ENCODE results near the gene LBH. TPM values are rescaled to one million over a fixed set of nuclear protein-coding genes. Genes with fewer than 3 reads are reported as not detected.
"Not testable (repeated sequence)": the region's sequence is repeated elsewhere in the genome, so short reads cannot be mapped to it uniquely, and the experiment has no call there.

Gene LBH
- total RNA-seq, 1 donor from 2014 or later = 83.7 TPM

DNA sequence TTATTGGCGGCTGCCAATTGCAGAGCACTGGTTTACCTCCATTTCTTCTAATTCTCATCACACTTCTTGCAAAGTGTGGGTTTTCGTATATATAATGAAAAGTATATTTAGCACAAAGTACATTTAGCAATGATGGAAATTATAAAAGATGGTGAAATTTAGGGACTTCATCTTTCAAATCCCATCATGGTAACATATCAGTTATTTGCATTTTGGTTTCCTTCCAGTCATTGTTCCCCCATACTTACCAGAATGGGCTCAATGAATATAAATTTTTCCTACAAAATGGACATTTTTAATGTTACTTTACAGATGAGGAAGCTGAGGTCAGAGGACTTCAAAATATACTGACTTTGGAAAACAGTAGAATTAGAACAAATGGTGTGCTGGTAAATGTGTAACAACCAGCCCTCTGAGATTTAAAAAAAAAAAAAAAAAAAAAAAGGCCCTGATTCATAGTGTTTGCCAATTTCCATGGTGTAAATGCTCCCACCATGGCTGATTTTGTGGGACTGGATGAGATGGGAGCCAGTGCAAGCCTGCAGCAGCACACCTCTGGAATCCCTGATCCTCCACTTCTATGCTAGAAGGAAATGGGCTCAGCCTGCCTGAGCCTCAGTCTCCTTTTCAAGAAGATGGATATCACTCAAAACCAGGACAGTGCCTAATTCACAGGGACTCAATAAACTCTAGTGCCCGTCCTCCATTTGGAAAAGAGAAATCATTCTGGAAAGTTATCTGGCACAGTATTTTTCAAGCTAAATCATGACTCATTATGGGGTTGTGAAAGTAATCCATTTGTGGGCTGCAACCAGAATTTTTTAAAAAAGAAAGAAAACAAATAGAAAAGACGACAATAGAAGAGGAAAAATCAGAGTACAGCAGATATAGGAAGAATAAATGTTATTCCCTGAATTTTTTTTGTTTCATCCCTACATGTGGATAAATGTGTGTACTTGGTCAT, 34.0 kb downstream of the LBH start:
- Histone ChIP-seq H3K27me3 (ENCODE audit: control insufficient read depth, insufficient read depth, low read length) (no peaks in the 10 kb centered on the region), H3K4me3 (ENCODE audit: low read depth, low read length) (no peak overlapping the region), H3K36me3 (ENCODE audit: control insufficient read depth, insufficient read depth, low read length) (no peaks in the 10 kb centered on the region)
- DNase-seq (ENCODE audit: low read depth) = no peak
- TF ChIP-seq, protein P1, sequence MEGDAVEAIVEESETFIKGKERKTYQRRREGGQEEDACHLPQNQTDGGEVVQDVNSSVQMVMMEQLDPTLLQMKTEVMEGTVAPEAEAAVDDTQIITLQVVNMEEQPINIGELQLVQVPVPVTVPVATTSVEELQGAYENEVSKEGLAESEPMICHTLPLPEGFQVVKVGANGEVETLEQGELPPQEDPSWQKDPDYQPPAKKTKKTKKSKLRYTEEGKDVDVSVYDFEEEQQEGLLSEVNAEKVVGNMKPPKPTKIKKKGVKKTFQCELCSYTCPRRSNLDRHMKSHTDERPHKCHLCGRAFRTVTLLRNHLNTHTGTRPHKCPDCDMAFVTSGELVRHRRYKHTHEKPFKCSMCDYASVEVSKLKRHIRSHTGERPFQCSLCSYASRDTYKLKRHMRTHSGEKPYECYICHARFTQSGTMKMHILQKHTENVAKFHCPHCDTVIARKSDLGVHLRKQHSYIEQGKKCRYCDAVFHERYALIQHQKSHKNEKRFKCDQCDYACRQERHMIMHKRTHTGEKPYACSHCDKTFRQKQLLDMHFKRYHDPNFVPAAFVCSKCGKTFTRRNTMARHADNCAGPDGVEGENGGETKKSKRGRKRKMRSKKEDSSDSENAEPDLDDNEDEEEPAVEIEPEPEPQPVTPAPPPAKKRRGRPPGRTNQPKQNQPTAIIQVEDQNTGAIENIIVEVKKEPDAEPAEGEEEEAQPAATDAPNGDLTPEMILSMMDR (IDR thresholded peaks at IDR 0.05; ENCODE audit: insufficient read depth, low read length, poor library complexity, severe bottlenecking) = no peak

DNA sequence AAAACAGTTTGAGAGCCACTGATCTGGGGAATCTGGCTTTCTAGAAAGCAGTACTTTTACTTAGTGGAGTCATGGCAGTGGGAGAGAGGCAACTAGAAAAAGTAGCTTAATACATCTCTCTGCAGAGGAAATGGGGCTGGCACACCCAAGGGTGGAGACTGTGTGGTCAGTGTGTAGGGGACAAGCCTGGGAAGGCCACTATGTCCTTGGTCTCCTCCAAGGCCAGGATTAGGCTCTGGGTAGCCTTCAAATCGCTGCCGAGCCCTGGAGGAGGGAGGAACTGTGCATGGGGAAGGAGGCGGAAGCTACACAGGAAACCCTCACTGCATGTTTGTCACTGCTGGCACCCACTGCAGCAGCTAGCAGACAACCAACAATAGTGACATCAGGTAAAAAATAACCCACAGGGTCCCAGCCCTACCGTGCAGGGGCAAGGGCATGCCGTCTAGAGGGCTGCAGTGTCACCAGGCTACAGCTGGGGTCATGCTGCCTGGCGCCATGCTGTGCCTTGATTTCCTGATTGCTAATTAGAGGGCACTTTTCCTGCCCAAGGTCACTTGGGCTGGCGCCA, 34.8 kb downstream of the LBH start:
- DNase-seq (ENCODE audit: low read depth) = no peak
- TF ChIP-seq, protein P1 (IDR thresholded peaks at IDR 0.05; ENCODE audit: insufficient read depth, low read length, poor library complexity, severe bottlenecking) = no peak
- Histone ChIP-seq H3K4me3 (ENCODE audit: low read depth, low read length) (no peak overlapping the region), H3K36me3 (ENCODE audit: control insufficient read depth, insufficient read depth, low read length) (no peaks in the 10 kb centered on the region), H3K27me3 (ENCODE audit: control insufficient read depth, insufficient read depth, low read length) (no peaks in the 10 kb centered on the region)

DNA sequence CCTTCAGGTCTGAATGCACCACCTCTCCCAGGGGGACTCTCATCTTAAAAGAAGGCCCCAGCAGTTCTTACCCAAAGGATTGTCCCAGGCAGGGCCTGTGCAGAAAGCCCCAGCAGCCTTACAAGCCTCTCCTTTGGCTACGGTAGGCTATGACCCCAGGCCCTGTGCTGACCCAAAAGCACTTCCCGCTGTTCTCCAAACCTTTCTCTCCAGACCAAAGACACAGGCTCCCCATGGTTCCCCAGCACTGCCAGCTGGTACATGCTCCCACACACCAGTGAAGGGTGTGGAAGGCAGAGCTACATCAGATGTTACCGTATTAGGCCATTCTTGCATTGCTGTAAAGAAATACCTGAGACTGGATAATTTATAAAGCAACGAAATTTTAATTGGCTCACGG, 35.4 kb downstream of the LBH start:
- DNase-seq (ENCODE audit: low read depth) = no peak
- TF ChIP-seq, protein P1 (IDR thresholded peaks at IDR 0.05; ENCODE audit: insufficient read depth, low read length, poor library complexity, severe bottlenecking) = no peak
- H3K36me3 ChIP-seq (ENCODE audit: control insufficient read depth, insufficient read depth, low read length) = no peaks in the 10 kb centered on the region

DNA sequence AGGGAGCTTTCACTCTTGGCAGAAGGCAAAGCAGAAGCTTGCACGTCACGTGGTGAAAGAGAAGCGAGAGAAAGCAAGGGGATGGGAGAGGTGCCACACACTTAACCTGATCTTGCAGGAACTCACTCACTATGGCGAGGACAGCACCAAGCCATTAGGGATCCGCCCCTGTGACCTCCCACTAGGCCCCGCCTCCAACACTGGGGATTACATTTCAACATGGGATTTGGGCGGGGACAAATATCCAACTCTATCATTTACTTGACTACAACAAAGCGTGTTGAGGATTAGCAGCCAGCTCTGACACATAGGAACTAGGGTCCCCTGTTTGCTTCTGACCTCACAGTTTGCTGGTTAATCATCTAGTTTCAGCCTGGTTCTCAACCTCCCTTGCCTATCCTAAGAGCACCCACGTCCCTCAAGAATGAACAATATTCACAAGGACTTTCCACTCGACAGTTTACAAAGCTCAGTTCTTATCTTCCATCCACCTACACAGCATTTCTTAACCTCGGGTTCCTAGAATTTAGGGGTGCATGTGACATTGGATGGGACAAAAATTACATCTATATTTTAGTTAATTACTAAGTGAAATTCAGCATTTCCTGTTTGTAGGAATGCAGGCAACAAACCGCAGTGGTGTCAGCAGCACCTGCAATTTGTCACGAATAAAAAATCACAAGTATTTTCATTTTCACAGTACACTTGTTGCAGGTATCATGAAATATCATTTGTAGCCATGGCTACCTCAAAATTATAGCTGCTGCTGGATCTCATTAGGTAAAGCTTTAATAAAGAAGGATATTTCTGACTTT, 36.0 kb downstream of the LBH start:
- no peaks in the 10 kb centered on the region for H3K36me3 ChIP-seq (ENCODE audit: control insufficient read depth, insufficient read depth, low read length)
- no peaks in the 10 kb centered on the region for H3K27me3 ChIP-seq (ENCODE audit: control insufficient read depth, insufficient read depth, low read length)
- TF ChIP-seq, protein P1 (IDR thresholded peaks at IDR 0.05; ENCODE audit: insufficient read depth, low read length, poor library complexity, severe bottlenecking) = no peak
- H3K4me3 ChIP-seq (ENCODE audit: low read depth, low read length) = no peak overlapping the region
- no peak for DNase-seq (ENCODE audit: low read depth)

More for the DNA sequence above, 35.4 kb downstream of the LBH start:
- Histone ChIP-seq H3K4me3 (ENCODE audit: low read depth, low read length) (no peak overlapping the region), H3K27me3 (ENCODE audit: control insufficient read depth, insufficient read depth, low read length) (no peaks in the 10 kb centered on the region)

DNA sequence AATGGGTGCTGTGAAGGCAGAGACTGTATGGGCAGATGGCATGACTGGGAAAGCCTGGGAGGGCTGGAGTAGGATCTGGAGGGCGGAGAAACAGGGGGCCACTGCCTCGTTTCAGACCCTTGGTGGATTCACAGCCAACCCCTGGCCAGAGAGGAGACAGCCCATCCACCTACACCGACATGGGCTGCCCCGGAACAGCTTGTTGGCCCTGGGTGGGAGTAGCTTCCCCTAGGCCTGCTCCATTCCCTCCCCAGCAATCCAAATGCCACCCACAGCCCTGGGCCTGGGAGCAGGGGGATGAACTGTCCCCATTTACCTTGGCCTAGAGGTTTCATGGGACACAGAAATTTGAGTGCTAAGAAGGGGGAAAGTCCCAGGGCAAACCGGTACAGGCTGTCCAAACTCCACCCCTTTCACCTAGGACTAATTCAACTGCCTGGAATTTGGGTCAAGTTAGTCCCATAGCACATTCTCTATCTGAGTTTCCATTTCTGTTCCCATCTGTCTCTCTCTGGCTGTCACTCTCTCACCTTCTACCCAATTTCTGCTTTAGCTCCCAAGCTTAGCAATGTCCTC, 37.0 kb downstream of the LBH start:
- Histone ChIP-seq H3K36me3 (ENCODE audit: control insufficient read depth, insufficient read depth, low read length) (no peaks in the 10 kb centered on the region), H3K4me3 (ENCODE audit: low read depth, low read length) (no peak overlapping the region), H3K27me3 (ENCODE audit: control insufficient read depth, insufficient read depth, low read length) (no peaks in the 10 kb centered on the region)
- no peak for DNase-seq (ENCODE audit: low read depth)
- TF ChIP-seq, protein P1 (IDR thresholded peaks at IDR 0.05; ENCODE audit: insufficient read depth, low read length, poor library complexity, severe bottlenecking) = no peak

DNA sequence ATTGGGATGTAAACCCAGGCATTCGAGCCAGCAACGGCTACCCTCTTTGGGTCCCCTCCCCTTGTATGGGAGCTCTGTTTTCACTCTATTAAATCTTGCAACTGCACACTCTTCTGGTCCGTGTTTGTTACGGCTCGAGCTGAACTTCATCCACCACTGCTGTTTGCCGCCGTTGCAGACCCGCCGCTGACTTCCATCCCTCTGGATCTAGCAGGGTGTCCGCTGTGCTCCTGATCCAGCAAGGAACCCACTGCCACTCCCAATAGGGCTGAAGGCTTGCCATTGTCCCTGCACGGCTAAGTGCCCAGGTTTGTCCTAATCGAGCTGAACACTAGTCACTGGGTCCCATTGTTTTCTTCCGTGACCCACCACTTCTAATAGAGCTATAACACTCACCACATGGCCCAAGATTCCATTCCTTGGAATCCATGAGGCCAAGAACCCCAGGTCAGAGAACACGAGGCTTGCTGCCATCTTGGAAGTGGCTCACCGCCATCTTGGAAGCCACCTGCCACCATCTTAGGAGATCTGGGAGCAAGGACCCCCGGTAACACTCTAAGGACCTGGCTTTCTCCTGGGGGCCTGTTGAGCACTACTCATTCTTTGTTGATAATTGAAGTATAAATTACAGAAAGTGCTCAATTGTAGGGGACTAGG, 37.9 kb downstream of the LBH start:
- H3K27me3 ChIP-seq (ENCODE audit: control insufficient read depth, insufficient read depth, low read length); H3K4me3 ChIP-seq (ENCODE audit: low read depth, low read length); DNase-seq (ENCODE audit: low read depth); H3K36me3 ChIP-seq (ENCODE audit: control insufficient read depth, insufficient read depth, low read length): not testable (repeated sequence)
